ENCODE data around the gene KLHL12.

The KLHL12 gene

DNA sequence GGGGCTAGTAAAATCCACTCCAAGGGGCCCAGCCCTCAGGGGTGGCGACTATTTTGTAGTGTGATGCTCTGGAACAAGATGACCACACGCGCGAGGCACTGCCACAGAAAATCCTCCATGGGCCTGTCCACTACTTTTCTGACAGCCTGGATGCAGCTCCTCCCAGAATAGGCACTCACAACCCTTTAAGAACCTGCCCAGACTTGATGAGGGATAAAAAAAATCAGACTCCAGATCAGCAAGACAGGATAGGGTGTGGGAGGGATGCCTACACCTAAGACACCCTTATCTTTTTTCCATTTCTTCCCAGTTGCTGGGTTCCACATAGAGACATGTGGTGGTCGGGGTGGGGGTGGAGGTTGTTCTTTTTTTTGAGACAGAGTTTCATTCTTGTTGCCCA is 82.8 kb downstream of the KLHL12 start:
- DNase-seq (ENCODE audit: low read depth in 2 of 2, low spot score in 1 of 2), result no peak

GRCh38 chr1:202843081-202843480 is 84.0 kb downstream of the KLHL12 start:
- no peak for DNase-seq (ENCODE audit: low read depth in 2 of 2, low spot score in 1 of 2)
